ENCODE measurements around the gene LONP1. TPM values are rescaled to one million over a fixed set of nuclear protein-coding genes. Genes with fewer than 3 reads are reported as not detected.
"Not testable (repeated sequence)": the region's sequence is repeated elsewhere in the genome, so short reads cannot be mapped to it uniquely, and the experiment has no call there.

The LONP1 gene
- total RNA-seq, 1 donor from 2014 or later: 192 TPM

DNA sequence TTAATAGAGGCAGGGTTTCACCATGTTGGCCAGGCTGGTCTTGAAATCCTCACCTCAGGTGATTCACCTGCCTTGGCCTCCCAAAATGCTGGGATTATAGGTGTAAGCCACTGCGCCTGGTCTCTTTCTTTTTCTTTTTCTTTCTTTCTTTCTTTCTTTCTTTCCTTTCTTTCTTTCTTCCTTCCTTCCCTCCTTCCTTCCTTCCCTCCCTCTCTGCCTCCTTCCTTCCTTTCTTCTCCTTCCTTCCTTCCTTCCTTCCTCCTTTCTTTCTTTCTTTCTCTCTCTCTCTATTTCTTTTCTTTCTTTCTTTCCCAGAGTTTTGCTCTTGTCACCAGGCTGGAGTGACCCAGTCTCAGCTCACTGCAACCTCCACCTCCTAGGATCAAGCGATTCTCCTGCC lies 13.2 kb upstream of the LONP1 start:
- H3K9me3 Mint-ChIP-seq; H3K4me1 Mint-ChIP-seq (ENCODE audit: low read depth); DNase-seq (ENCODE audit: low spot score); H3K36me3 Mint-ChIP-seq (ENCODE audit: low read depth); intact Hi-C loops (cut with micrococcal nuclease); H3K4me3 Mint-ChIP-seq (ENCODE audit: low read depth); H3K27me3 Mint-ChIP-seq (ENCODE audit: low read depth); H3K27ac Mint-ChIP-seq: not testable (repeated sequence)

DNA sequence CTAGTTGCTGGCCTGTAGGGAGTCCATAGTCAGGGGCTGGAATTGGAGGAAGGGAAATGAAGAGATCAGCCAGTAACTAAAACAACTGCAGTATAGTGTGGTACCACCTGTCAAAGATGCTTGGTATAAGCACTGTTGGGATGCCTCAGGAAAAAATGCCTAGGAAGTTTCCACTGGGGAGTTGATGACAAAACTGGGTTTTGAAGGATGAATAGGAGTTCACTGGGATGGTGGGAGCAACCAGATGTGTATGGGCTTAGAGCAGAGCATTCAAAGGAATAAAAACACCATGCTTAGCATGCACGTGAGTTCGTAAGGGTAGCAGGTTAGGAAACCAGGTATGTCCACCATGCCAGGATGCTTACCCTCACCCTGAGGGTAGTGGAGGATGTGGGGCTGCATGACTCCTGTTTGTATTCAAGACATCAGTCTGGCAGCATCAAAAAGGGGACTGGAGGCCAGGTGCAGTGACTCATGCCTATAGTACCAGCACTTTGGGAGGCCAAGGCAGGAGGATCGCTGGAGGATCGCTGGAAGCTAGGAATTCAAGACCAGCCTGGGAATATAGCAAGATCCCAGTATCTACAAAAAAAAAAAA lies 7.6 kb upstream of the LONP1 start:
- Mint-ChIP-seq H3K27ac (no peak overlapping the region), H3K4me3 (ENCODE audit: low read depth) (no peak overlapping the region), H3K27me3 (ENCODE audit: low read depth) (no peaks in the 10 kb centered on the region), H3K4me1 (ENCODE audit: low read depth) (no peaks in the 10 kb centered on the region), H3K36me3 (ENCODE audit: low read depth) (no peaks in the 10 kb centered on the region), H3K9me3 (no peaks in the 10 kb centered on the region)
- intact Hi-C loops (cut with micrococcal nuclease): no loop called here
- no peak for DNase-seq (ENCODE audit: low spot score)

DNA sequence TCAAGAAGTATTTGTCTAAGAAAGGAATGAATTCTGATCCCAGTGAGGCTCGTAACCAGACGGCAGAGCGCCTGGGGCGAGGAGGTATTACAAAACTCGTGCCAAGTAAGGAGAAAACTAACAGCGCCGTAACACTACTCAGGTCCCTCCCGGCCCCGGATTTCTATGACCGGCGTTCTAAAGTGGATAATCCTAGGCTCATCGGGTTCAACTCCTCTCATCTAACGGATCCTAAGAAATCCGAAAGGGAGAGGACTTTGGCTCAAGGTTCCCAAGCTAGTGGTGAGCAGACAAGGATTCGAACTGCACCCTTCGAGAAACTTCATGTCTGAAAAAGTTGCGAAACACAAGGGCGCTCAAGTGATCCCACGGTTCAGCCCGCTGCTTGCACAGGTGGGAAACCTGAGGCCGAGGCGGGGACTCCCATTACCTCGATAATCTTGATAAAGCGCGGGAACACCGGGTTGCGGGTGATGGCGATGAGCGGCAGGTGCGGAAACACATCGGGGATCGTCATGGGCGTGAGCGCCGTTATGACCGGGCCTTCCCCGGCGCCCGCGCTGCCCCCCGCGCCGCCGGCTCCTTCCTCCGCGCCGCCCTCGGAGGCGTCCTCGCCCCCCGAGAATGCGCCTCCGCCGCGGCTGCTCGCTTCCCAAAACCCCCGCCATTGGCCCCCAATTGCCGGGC lies 529 bp downstream of the LONP1 start:
- Mint-ChIP-seq H3K27me3 (ENCODE audit: low read depth) (no peaks in the 10 kb centered on the region), H3K27ac (peak overlapping the region; percentile 94), H3K4me1 (ENCODE audit: low read depth) (peaks cover 20% of the 10 kb centered on the region), H3K36me3 (ENCODE audit: low read depth) (peaks cover 33% of the 10 kb centered on the region), H3K9me3 (no peaks in the 10 kb centered on the region), H3K4me3 (ENCODE audit: low read depth) (peak overlapping the region; percentile 93)
- peak; percentile 40 for DNase-seq (ENCODE audit: low spot score)
- intact Hi-C loops (cut with micrococcal nuclease): no loop called here

DNA sequence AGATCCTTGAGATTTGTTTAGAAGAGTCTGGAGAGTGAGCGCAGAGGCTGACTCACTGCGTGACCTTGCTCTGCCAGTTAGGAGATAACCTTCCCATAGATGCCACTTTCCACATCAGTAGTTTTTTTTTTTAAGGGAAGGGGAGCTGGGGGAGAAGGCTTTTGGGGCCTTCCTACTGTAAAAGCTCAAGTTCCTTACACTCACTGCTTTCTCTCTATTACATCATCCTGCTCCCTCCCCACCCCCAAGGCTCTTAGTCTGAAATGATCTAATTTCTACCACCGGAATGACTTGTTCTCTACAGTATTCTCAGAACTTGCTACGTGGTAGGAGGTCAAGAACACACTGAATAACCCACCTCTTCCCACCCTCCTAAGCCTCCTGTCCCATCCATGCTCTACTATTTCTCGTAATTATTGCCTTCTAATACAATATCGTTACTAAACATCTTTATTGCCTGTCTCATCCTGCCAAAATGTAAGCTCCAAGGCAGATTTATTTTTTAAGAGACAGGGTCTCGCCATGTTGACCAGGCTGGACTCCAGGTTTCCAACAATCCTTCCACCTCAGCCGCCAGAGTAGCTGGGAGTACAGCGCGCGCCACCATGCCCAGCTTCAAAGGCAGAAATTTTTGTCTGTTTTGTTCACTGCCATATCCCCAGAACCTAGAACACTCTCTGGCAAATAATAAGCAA lies 1.2 kb downstream of the LONP1 start:
- H3K27me3 Mint-ChIP-seq (ENCODE audit: low read depth): no peaks in the 10 kb centered on the region
- H3K4me1 Mint-ChIP-seq (ENCODE audit: low read depth): peaks cover 20% of the 10 kb centered on the region
- peak overlapping the region; percentile 93 for H3K4me3 Mint-ChIP-seq (ENCODE audit: low read depth)
- H3K9me3 Mint-ChIP-seq: no peaks in the 10 kb centered on the region
- peaks cover 39% of the 10 kb centered on the region for H3K36me3 Mint-ChIP-seq (ENCODE audit: low read depth)
- peak overlapping the region; percentile 94 for H3K27ac Mint-ChIP-seq
- peak; percentile 42 for DNase-seq (ENCODE audit: low spot score)
- intact Hi-C loops (cut with micrococcal nuclease): no loop called here

DNA sequence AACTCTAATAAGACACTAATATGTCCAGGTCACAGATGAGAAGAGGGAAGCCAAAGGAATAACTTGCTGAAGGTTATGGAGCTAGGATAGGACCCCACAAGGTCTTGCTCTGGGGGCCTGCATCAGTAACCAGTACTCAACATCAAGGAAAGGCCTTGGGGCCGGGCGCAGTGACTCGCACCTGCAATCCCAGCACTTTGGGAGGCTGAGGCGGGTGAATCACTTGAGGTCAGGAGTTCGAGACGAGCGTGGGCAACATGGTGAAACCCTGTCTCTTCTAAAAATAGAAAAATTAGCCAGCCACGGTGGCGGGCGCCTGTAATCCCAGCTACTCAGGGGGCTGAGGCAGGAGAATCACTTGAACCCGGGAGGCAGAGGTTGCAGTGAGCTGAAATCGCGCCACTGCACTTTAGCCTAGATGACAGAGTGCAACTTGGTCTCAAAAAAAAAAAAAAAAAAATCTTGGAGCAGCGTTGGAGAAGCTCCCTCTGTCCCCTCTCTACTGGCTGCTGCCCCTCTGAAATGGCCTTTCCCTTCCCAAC lies 1.8 kb downstream of the LONP1 start:
- intact Hi-C loops (cut with micrococcal nuclease): no loop called here
- no peak for DNase-seq (ENCODE audit: low spot score)
- Mint-ChIP-seq H3K9me3 (no peaks in the 10 kb centered on the region), H3K4me1 (ENCODE audit: low read depth) (peaks cover 20% of the 10 kb centered on the region), H3K27me3 (ENCODE audit: low read depth) (no peaks in the 10 kb centered on the region), H3K27ac (peak overlapping the region; percentile 94), H3K36me3 (ENCODE audit: low read depth) (peaks cover 46% of the 10 kb centered on the region), H3K4me3 (ENCODE audit: low read depth) (peak overlapping the region; percentile 93)

GRCh38 chr19:5717215-5717935 lies 2.6 kb downstream of the LONP1 start:
- no peaks in the 10 kb centered on the region for H3K27me3 Mint-ChIP-seq (ENCODE audit: low read depth)
- H3K9me3 Mint-ChIP-seq: no peaks in the 10 kb centered on the region
- DNase-seq (ENCODE audit: low spot score): no peak
- peak overlapping the region; percentile 93 for H3K4me3 Mint-ChIP-seq (ENCODE audit: low read depth)
- intact Hi-C loops (cut with micrococcal nuclease): no loop called here
- peaks cover 49% of the 10 kb centered on the region for H3K36me3 Mint-ChIP-seq (ENCODE audit: low read depth)
- H3K27ac Mint-ChIP-seq: peak overlapping the region; percentile 94
- peaks cover 20% of the 10 kb centered on the region for H3K4me1 Mint-ChIP-seq (ENCODE audit: low read depth)

DNA sequence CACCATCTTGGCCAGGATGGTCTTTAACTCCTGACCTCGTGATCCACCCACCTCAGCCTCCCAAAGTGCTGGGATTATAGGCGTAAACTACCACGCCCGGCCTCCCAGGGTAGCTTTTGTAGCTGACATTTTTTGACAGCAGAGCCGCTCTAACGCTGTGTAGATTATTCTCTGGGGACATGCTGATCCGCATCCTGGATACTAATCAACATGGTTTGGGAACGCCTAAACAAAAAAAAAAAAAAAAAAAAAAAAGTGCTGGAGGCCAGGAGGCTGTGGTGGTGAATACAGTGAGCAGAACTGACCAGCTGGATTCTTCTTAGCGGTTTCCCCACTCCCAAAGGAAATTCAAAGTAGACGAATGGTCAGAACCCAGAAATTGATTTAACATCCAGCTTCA lies 5.1 kb downstream of the LONP1 start:
- Mint-ChIP-seq H3K4me1 (ENCODE audit: low read depth) (peaks cover 17% of the 10 kb centered on the region), H3K27me3 (ENCODE audit: low read depth) (no peaks in the 10 kb centered on the region), H3K4me3 (ENCODE audit: low read depth) (no peak overlapping the region), H3K9me3 (no peaks in the 10 kb centered on the region), H3K27ac (no peak overlapping the region), H3K36me3 (ENCODE audit: low read depth) (peaks cover 67% of the 10 kb centered on the region)
- DNase-seq (ENCODE audit: low spot score): no peak
- intact Hi-C loops (cut with micrococcal nuclease): no loop called here

GRCh38 chr19:5713228-5713627 lies 6.7 kb downstream of the LONP1 start:
- H3K36me3 Mint-ChIP-seq (ENCODE audit: low read depth): peaks cover 64% of the 10 kb centered on the region
- no peaks in the 10 kb centered on the region for H3K9me3 Mint-ChIP-seq
- H3K4me1 Mint-ChIP-seq (ENCODE audit: low read depth): peaks cover 14% of the 10 kb centered on the region
- DNase-seq (ENCODE audit: low spot score): no peak
- no peak overlapping the region for H3K27ac Mint-ChIP-seq
- intact Hi-C loops (cut with micrococcal nuclease): no loop called here
- no peak overlapping the region for H3K4me3 Mint-ChIP-seq (ENCODE audit: low read depth)
- H3K27me3 Mint-ChIP-seq (ENCODE audit: low read depth): no peaks in the 10 kb centered on the region

GRCh38 chr19:5711713-5712161 lies 8.2 kb downstream of the LONP1 start:
- no peak for DNase-seq (ENCODE audit: low spot score)
- H3K4me3 Mint-ChIP-seq (ENCODE audit: low read depth): no peak overlapping the region
- no peaks in the 10 kb centered on the region for H3K27me3 Mint-ChIP-seq (ENCODE audit: low read depth)
- H3K36me3 Mint-ChIP-seq (ENCODE audit: low read depth): peaks cover 59% of the 10 kb centered on the region
- H3K4me1 Mint-ChIP-seq (ENCODE audit: low read depth): peaks cover 3% of the 10 kb centered on the region
- H3K9me3 Mint-ChIP-seq: no peaks in the 10 kb centered on the region
- intact Hi-C loops (cut with micrococcal nuclease): no loop called here
- H3K27ac Mint-ChIP-seq: no peak overlapping the region

DNA sequence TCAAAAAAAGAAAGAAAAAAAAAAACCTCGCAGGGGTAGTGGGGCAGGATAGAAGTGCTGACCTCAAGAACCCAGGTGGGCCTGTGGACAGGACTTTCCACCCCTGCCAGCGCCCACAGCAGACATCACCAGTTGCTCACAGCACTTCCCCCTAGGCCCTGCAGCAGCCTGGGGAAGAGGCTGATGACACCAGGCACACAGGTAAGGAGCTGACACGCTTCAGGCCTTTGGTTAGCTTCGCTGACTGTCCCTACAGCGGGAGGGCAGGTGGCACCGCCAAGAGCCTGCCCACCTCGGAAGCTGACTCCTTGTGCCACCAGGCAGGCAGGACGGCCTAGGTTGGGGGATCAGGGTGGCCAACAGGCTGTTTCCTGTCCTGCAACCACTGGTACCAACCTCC lies 8.9 kb downstream of the LONP1 start:
- H3K36me3 Mint-ChIP-seq (ENCODE audit: low read depth): peaks cover 60% of the 10 kb centered on the region
- no peak overlapping the region for H3K27ac Mint-ChIP-seq
- H3K4me3 Mint-ChIP-seq (ENCODE audit: low read depth): no peak overlapping the region
- DNase-seq (ENCODE audit: low spot score): no peak
- intact Hi-C loops (cut with micrococcal nuclease): no loop called here
- H3K27me3 Mint-ChIP-seq (ENCODE audit: low read depth): no peaks in the 10 kb centered on the region
- no peaks in the 10 kb centered on the region for H3K9me3 Mint-ChIP-seq
- peaks cover 3% of the 10 kb centered on the region for H3K4me1 Mint-ChIP-seq (ENCODE audit: low read depth)

GRCh38 chr19:5707576-5708575 lies 12.1 kb downstream of the LONP1 start:
- no peaks in the 10 kb centered on the region for H3K4me1 Mint-ChIP-seq (ENCODE audit: low read depth)
- H3K4me3 Mint-ChIP-seq (ENCODE audit: low read depth): no peak overlapping the region
- no peak for DNase-seq (ENCODE audit: low spot score)
- H3K9me3 Mint-ChIP-seq: no peaks in the 10 kb centered on the region
- peaks cover 65% of the 10 kb centered on the region for H3K36me3 Mint-ChIP-seq (ENCODE audit: low read depth)
- intact Hi-C loops (cut with micrococcal nuclease): no loop called here
- no peak overlapping the region for H3K27ac Mint-ChIP-seq
- no peaks in the 10 kb centered on the region for H3K27me3 Mint-ChIP-seq (ENCODE audit: low read depth)
